Smooth muscle cell (in vitro differentiated cells): ENCODE results near the gene DNASE1L1. TPM values are rescaled to one million over a fixed set of nuclear protein-coding genes. Genes with fewer than 3 reads are reported as not detected.

Experiments
- DNase-seq: peaks from one replicate; lab custom pipeline; 2025; ENCODE audit not compliant: unreplicated experiment; lab: John Stamatoyannopoulos, UW
- H2AFZ ChIP-seq: fragments of 200-600 bp; sonication (generic); 2 replicates; pipeline ENCODE4 v1.6.0; 2016; ENCODE audit warnings: antibody characterized with exemption, low read depth, mild to moderate bottlenecking
- H3F3A ChIP-seq: fragments of 200-600 bp; sonication (generic); 2 replicates; pipeline ENCODE4 v1.6.0; 2017; ENCODE audit warnings: antibody characterized with exemption, low read depth
- H3K27ac ChIP-seq: fragments of 200-600 bp; sonication (generic); 2 replicates; pipeline ENCODE4 v1.5.1; 2016; ENCODE audit warnings: low read depth, mild to moderate bottlenecking
- H3K27me3 ChIP-seq: fragments of 200-600 bp; sonication (generic); 2 replicates; pipeline ENCODE4 v1.6.1; 2016; ENCODE audit warnings: low read depth, mild to moderate bottlenecking
- H3K36me3 ChIP-seq: fragments of 200-600 bp; sonication (generic); 2 replicates; pipeline ENCODE4 v1.5.1; 2016; ENCODE audit warnings: low read depth
- H3K4me1 ChIP-seq: fragments of 200-600 bp; sonication (generic); 2 replicates; pipeline ENCODE4 v1.5.1; 2016; ENCODE audit warnings: low read depth
- H3K4me2 ChIP-seq: fragments of 200-600 bp; sonication (generic); 2 replicates; pipeline ENCODE4 v1.6.0; 2016; ENCODE audit warnings: mild to moderate bottlenecking
- H3K4me3 ChIP-seq: fragments of 200-600 bp; sonication (generic); 2 replicates; pipeline ENCODE4 v1.5.1; 2016; ENCODE audit warnings: mild to moderate bottlenecking
- H3K79me2 ChIP-seq: fragments of 200-600 bp; sonication (generic); 2 replicates; pipeline ENCODE4 v1.6.0; 2016; ENCODE audit warnings: low read depth, mild to moderate bottlenecking
- H3K9ac ChIP-seq: fragments of 200-600 bp; sonication (generic); 2 replicates; pipeline ENCODE4 v1.6.0; 2016; ENCODE audit warnings: low read depth
- H3K9me3 ChIP-seq: fragments of 200-600 bp; sonication (generic); replicated peaks from 2 replicates; pipeline ENCODE4 v1.5.1; 2016; ENCODE audit warnings: low read depth
- H4K20me1 ChIP-seq: fragments of 200-600 bp; sonication (generic); 2 replicates; pipeline ENCODE4 v1.6.0; 2016; ENCODE audit warnings: low read depth
- WGBS: methylation state at CpG from one replicate; pipeline ENCODE4 v1.1.7; 2016; ENCODE audit warnings: low lambda C conversion rate; 5-methylcytosine and 5-hydroxymethylcytosine counted together
- polyA plus RNA-seq: library from polyadenylated mRNA; unstranded; fragments of >200 nt; fragmentation: Nextera tagmentation; extraction: Ambion mirVana; gene quantifications from 2 replicates; pipeline ENCODE4 v1.2.1, GENCODE V29; 2016
- total RNA-seq: library from RNA; depleted of rRNA; stranded (reverse); fragments of >200 nt; gene quantifications from 2 replicates; pipeline ENCODE4 v1.2.3, GENCODE V29; 2014
- TF ChIP-seq, protein P1 (sequence below): fragments of 200-600 bp; sonication (generic); IDR thresholded peaks from 2 replicates; pipeline ENCODE4 v1.5.1; 2017; ENCODE audit warnings: borderline replicate concordance, mild to moderate bottlenecking, antibody characterized with exemption; ENCODE audit not compliant: insufficient read depth, poor library complexity, severe bottlenecking

The DNASE1L1 gene
- total and polyA plus RNA-seq, 2 experiments from 2014 or later: 30.0 to 40.4 TPM

DNA sequence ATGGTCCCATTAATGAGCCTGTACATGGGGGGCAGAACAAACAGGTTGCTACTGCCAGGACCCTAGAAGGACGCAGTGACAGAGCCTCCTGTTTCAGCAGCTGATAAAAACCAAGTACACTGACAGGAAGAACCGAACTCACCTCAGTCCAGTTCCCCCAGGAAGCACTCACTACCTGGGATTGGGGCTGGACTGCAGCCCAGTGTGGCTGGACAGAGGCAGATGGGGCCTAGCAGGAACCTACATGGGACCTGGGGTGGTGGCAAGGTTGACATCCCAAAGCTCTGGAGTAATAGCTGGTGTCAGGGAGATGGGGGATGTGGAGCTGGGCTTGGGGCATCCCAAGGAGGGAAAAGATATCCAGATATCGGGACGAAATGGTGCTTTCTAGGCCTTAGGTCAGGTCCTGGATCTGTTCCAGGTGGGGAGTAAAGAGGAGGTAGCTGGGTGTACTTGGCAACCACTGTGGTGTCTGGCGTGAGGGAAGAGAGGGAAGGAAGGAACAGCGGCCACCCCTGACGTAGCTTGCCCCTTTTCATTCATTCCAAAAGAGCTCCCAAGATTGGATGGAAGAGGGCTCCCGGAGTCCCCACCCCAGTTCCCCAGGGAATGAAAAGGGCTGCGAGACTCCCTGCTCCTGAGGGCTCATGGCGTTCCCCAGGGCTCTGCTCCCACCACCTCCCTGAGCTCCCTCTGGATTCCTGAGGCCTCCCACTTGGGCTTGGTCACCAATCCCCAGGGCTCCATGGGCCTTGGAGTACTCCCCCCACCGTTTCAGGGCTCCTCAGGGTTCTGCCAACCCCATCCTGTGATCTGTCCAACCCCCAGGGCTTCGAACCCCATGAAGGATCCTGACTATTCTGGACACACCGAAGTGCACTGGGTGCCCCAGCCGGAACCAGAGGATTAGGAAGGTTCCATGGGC is 25.4 kb downstream of the DNASE1L1 start:
- DNase-seq: no peak
- no peaks in the 10 kb centered on the region for H3K9me3 ChIP-seq
- H3K9ac ChIP-seq: no peak overlapping the region
- TF ChIP-seq, protein P1, sequence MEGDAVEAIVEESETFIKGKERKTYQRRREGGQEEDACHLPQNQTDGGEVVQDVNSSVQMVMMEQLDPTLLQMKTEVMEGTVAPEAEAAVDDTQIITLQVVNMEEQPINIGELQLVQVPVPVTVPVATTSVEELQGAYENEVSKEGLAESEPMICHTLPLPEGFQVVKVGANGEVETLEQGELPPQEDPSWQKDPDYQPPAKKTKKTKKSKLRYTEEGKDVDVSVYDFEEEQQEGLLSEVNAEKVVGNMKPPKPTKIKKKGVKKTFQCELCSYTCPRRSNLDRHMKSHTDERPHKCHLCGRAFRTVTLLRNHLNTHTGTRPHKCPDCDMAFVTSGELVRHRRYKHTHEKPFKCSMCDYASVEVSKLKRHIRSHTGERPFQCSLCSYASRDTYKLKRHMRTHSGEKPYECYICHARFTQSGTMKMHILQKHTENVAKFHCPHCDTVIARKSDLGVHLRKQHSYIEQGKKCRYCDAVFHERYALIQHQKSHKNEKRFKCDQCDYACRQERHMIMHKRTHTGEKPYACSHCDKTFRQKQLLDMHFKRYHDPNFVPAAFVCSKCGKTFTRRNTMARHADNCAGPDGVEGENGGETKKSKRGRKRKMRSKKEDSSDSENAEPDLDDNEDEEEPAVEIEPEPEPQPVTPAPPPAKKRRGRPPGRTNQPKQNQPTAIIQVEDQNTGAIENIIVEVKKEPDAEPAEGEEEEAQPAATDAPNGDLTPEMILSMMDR: no peak
- WGBS: 84% methylated on average over 12 of the region's 14 CpGs
- H3K4me1 ChIP-seq: peaks cover 8% of the 10 kb centered on the region
- no peak overlapping the region for H3K4me3 ChIP-seq
- H3K79me2 ChIP-seq: peaks cover 16% of the 10 kb centered on the region
- no peaks in the 10 kb centered on the region for H3K36me3 ChIP-seq
- H2AFZ ChIP-seq: no peak overlapping the region
- no peak overlapping the region for H3K4me2 ChIP-seq
- no peaks in the 10 kb centered on the region for H3K27me3 ChIP-seq
- no peak overlapping the region for H3K27ac ChIP-seq
- peaks cover 5% of the 10 kb centered on the region for H4K20me1 ChIP-seq
- H3F3A ChIP-seq: no peaks in the 10 kb centered on the region

DNA sequence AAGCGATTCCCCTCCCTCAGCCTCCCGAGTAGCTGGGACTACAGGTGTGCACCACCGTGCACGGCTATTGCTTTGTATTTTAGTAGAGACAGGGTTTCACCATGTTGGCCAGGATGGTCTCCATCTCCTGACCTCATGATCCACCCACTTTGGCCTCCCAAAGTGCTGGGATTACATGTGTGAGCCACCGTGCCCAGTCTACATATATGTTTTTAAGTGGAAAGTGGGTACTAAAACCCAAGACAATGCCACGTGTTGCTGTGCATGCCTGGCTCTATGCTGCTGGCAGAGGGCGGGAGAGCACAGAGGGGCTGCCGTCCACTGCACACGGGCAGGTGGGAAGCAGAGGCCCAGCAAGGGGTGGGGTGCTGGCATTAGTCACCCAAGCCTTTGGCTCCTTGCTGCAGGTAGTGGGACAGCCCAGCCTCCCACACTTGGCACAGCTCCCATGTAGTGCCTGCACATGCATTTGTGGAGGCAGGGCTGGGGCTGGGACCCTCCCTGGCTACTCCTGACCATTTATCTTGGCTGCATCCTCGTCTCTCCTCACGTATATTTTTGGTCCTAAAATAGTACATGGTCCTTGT is 26.5 kb downstream of the DNASE1L1 start:
- no peaks in the 10 kb centered on the region for H3F3A ChIP-seq
- TF ChIP-seq, protein P1: no peak
- no peak overlapping the region for H3K4me3 ChIP-seq
- H3K4me2 ChIP-seq: no peak overlapping the region
- peaks cover 12% of the 10 kb centered on the region for H3K4me1 ChIP-seq
- 81% methylated on average over 11 of the region's 11 CpGs for WGBS
- no peaks in the 10 kb centered on the region for H3K9me3 ChIP-seq
- peaks cover 16% of the 10 kb centered on the region for H3K79me2 ChIP-seq
- H4K20me1 ChIP-seq: peaks cover 5% of the 10 kb centered on the region
- no peaks in the 10 kb centered on the region for H3K27me3 ChIP-seq
- no peak overlapping the region for H3K27ac ChIP-seq
- H3K36me3 ChIP-seq: no peaks in the 10 kb centered on the region
- H3K9ac ChIP-seq: no peak overlapping the region
- no peak for DNase-seq
- no peak overlapping the region for H2AFZ ChIP-seq

DNA sequence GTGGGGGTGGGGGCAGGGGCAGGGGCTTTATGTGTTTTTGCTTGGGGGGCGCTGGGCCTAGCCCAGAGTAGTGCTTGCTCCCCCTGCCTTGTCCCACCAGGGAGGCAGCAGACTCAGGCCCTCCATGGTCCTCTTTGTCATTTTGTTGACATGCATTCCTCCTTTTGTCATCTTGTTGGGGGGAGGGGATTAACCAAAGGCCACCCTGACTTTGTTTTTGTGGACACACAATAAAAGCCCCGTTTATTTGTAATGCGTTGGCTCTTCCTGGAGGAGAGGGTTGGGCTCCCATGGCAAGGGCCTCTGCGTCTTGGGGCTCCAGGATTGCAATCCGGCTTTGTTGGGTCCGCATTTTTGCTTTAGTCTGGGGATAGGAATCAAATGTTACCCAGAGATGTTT is 27.8 kb downstream of the DNASE1L1 start:
- WGBS: 85% methylated on average over 6 of the region's 6 CpGs
- Histone ChIP-seq H3K4me2 (no peak overlapping the region), H3K27ac (no peak overlapping the region), H3F3A (no peaks in the 10 kb centered on the region), H3K4me3 (no peak overlapping the region), H3K27me3 (no peaks in the 10 kb centered on the region), H4K20me1 (peaks cover 5% of the 10 kb centered on the region), H3K9me3 (no peaks in the 10 kb centered on the region), H3K9ac (no peak overlapping the region), H3K4me1 (peaks cover 12% of the 10 kb centered on the region), H3K36me3 (no peaks in the 10 kb centered on the region), H2AFZ (no peak overlapping the region), H3K79me2 (peaks cover 16% of the 10 kb centered on the region)
- TF ChIP-seq, protein P1: no peak
- DNase-seq: no peak
